B cell (primary cell): ENCODE results near the gene CFTR.

Experiments
- CTCF ChIP-seq: fragments of 200-600 bp; IDR thresholded peaks from one replicate; pipeline ENCODE4 v1.8.0; 2022; ENCODE audit warnings: antibody characterized with exemption, mild to moderate bottlenecking
- EZH2 ChIP-seq: IDR thresholded peaks from 2 replicates; pipeline ENCODE4 v1.6.1; 2012; ENCODE audit warnings: borderline replicate concordance, low read depth, mild to moderate bottlenecking, moderate library complexity, low read length; ENCODE audit not compliant: insufficient read depth, poor library complexity, severe bottlenecking

DNA sequence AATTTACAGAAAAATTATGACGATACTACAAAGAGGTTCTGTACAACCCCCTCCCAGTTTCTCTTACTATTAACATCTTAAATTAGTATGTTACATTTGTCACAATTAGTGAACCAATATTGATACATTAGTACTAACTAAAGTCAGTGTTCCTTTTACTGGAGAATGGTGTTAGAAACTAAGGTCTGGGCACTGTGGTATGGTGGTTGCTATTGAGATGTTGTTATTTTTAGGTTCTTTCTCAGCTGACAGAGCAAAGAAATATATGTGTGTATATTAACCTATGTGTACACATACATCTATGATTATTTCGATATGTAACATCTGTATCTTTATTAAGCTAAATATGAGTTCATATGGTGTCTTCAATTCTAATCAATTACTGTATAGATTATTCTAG, 11.7 kb upstream of the CFTR start:
- no peak for TF ChIP-seq CTCF
- TF ChIP-seq EZH2: no peak
